Uterus (tissue), 4 donors: ENCODE results near the gene CTIF. TPM values are rescaled to one million over a fixed set of nuclear protein-coding genes. Genes with fewer than 3 reads are reported as not detected.

Experiments
- DNase-seq, 2 donors: peaks; one replicate each; pipeline ENCODE4 v3.0.0-alpha.2; 2019 to 2020
- H3K27ac ChIP-seq, 2 donors: fragments of 200-600 bp; sonication (generic); 1 replicate in 1 of 2; 2 replicates in 1 of 2; pipeline ENCODE4 v1.5.1; 2016 to 2018
- H3K27me3 ChIP-seq, 2 donors: fragments of 200-600 bp; sonication (generic); one replicate each; pipeline ENCODE4 v1.5.1; 2018 to 2019; ENCODE audit warnings: control low read depth in 1 of 2
- H3K36me3 ChIP-seq, 2 donors: fragments of 200-600 bp; sonication (generic); one replicate each; pipeline ENCODE4 v1.5.1; 2019; ENCODE audit warnings: control low read depth in 1 of 2
- H3K4me1 ChIP-seq, 2 donors: fragments of 200-600 bp; sonication (generic); one replicate each; pipeline ENCODE4 v1.5.1; 2018 to 2019; ENCODE audit warnings: control low read depth in 1 of 2
- H3K4me3 ChIP-seq, 2 donors: fragments of 200-600 bp; sonication (generic); 1 replicate in 1 of 2; 2 replicates in 1 of 2; pipeline ENCODE4 v1.5.1; 2018 to 2019; ENCODE audit warnings: mild to moderate bottlenecking in 1 of 2
- H3K9me3 ChIP-seq, 2 donors: fragments of 200-600 bp; sonication (generic); one replicate each; pipeline ENCODE4 v1.5.1; 2019; ENCODE audit warnings: control low read depth in 1 of 2
- POLR2A ChIP-seq, 2 donors: fragments of 450-650 bp; IDR thresholded peaks; one replicate each; pipeline ENCODE4 v1.6.1; 2016; ENCODE audit warnings: antibody characterized with exemption in 2 of 2, mild to moderate bottlenecking in 1 of 2, moderate library complexity in 1 of 2
- intact Hi-C: fragments of 100-400 bp; cut with DNase I; formaldehyde crosslinking; loops from one replicate; pipeline ENCODE4 v1.15.1; 2023; ENCODE audit warnings: low total_unique reads
- total RNA-seq, 4 donors: library from RNA; depleted of rRNA in 3 of 4; stranded (reverse); fragments of >200 nt in 3 of 4; gene quantifications; one replicate each; pipeline versions ENCODE4 v1.1.0 to v1.2.4, GENCODE V29; 2014 to 2023
- TF ChIP-seq, protein P1 (sequence below), 4 experiments: fragments of 200-600 bp in 2 of 4; fragments of 450-650 bp in 2 of 4; sonication (generic) in 2 of 4; IDR thresholded peaks; one replicate each; pipeline ENCODE4 v1.5.1; 2016 to 2019; ENCODE audit warnings: antibody characterized with exemption in 4 of 4, mild to moderate bottlenecking in 2 of 4, moderate library complexity in 1 of 4
- donor health status: DM: yes; HTN: yes; CAD: no.

Gene CTIF
- total RNA-seq, 4 donors from 2014 or later: 11.3 to 94.3 (median 48.0) TPM

DNA sequence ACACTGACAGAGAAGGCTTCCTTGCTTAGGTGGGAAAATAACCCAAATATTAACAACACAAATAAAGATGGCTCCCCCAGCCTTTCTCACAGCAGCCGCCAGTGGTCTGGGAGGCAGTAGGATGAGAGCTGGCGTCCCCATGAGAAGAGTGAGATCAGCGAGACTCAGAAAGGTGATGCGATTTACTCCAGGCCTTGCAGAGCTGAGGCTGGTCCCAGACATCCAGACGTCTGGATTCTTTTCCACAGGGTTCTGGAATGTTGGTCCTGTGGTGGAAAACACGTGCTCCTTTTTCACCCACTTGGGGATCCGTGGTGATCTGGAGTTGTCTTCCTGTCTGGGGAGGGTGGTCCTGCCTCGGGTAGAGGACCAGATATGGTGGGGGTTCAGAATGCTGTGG is 190.6 kb downstream of the CTIF start:
- no peak for TF ChIP-seq POLR2A (IDR thresholded peaks at IDR 0.05)
- TF ChIP-seq, protein P1, sequence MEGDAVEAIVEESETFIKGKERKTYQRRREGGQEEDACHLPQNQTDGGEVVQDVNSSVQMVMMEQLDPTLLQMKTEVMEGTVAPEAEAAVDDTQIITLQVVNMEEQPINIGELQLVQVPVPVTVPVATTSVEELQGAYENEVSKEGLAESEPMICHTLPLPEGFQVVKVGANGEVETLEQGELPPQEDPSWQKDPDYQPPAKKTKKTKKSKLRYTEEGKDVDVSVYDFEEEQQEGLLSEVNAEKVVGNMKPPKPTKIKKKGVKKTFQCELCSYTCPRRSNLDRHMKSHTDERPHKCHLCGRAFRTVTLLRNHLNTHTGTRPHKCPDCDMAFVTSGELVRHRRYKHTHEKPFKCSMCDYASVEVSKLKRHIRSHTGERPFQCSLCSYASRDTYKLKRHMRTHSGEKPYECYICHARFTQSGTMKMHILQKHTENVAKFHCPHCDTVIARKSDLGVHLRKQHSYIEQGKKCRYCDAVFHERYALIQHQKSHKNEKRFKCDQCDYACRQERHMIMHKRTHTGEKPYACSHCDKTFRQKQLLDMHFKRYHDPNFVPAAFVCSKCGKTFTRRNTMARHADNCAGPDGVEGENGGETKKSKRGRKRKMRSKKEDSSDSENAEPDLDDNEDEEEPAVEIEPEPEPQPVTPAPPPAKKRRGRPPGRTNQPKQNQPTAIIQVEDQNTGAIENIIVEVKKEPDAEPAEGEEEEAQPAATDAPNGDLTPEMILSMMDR (IDR thresholded peaks at IDR 0.05): no peak
- DNase-seq: no peak
- Histone ChIP-seq H3K4me1 (no peaks in the 10 kb centered on the region), H3K27me3 (no peaks in the 10 kb centered on the region), H3K4me3 (no peak overlapping the region), H3K9me3 (no peaks in the 10 kb centered on the region), H3K27ac (no peak overlapping the region), H3K36me3 (no peaks in the 10 kb centered on the region)
- intact Hi-C loops: no loop called here

DNA sequence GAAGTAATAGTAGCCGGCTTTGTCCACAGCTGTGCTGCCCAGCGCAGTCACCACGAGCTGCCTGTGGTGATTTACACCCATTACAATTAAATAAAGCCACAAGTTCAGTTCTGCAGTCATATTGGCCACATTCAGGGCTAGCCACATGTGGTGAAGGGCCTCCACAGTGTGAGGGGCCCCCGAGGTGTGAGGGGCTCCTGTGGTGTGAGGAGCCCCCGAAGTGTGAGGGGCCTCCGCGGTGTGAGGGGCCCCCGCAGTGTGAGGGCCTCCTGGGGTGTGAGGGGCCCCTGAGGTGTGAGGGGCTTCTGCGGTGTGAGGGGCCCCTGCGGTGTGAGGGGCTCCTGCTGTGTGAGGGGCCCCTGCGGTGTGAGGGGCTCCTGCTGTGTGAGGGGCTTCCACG is 191.2 kb downstream of the CTIF start:
- Histone ChIP-seq H3K4me1 (no peaks in the 10 kb centered on the region), H3K27ac (no peak overlapping the region), H3K9me3 (no peaks in the 10 kb centered on the region), H3K27me3 (no peaks in the 10 kb centered on the region), H3K4me3 (no peak overlapping the region), H3K36me3 (no peaks in the 10 kb centered on the region)
- DNase-seq: no peak
- no peak for TF ChIP-seq POLR2A (IDR thresholded peaks at IDR 0.05)
- TF ChIP-seq, protein P1 (IDR thresholded peaks at IDR 0.05): no peak
- intact Hi-C loops: no loop called here

DNA sequence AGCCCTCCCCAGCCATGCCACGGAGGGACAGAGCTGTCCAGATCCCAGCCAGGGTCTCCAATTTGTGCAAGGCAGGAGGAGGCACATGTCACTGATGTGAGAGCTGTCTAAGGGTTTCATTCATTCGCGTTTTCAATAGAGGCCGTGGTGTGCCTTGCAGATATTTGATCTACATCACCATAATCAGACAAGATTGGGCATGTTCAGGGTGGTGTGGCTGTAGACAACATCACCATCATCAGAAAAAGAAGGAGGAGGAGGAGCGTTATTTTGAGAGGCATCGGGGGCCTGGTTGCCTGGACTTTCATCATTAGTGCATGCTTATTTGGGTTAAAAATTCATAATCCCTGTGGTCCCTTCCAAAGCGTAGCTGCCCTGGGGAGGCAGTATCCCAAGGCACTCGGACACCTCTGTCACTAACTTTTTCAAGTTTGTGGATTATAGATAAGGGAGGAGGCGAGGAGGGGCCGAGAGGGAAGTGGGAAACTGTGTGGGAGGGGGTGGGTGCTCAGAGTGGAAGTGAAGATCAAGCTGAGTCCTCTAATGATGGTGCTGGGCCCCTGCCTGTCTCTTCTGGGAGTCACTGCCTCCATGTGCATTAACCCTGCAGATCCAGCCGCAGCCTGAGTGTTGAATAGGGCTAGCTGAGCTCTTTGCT is 194.1 kb downstream of the CTIF start:
- Histone ChIP-seq H3K27ac (no peak overlapping the region), H3K27me3 (no peaks in the 10 kb centered on the region), H3K9me3 (no peaks in the 10 kb centered on the region), H3K4me3 (no peak overlapping the region), H3K4me1 (no peaks in the 10 kb centered on the region), H3K36me3 (no peaks in the 10 kb centered on the region)
- no peak for DNase-seq
- intact Hi-C loops: no loop called here
- TF ChIP-seq, protein P1 (IDR thresholded peaks at IDR 0.05): no peak
- TF ChIP-seq POLR2A (IDR thresholded peaks at IDR 0.05): no peak

DNA sequence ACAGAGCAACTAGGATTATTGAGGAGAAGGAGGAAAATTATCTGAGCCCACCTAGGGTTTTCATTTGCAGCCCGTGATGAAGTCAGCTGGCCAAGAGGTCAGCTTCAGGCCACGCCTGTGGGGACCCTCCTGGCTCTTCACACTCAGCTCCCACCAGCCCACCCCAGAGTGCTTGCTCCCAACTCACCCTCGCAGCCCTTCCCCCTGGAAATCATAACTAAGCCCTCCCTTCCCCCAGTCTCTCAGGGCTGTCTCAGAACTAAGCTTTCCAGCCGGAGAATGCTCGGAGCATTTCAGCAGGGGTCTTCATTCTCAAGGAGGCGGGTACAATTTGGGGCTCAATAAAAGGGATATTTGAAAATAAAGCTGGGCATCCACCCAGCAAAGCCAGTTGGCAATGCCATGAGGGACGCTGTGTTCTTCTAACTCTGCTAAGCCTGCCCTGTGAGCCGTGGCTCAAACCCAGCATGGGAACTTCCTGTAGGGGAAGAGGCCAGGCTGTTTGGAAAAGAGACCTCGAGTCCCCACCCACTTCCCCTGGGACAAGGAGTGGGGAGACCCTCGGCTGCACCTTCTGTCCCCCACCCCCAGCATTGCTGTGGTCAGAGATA is 194.9 kb downstream of the CTIF start:
- TF ChIP-seq POLR2A (IDR thresholded peaks at IDR 0.05): no peak
- TF ChIP-seq, protein P1 (IDR thresholded peaks at IDR 0.05): no peak
- Histone ChIP-seq H3K27me3 (no peaks in the 10 kb centered on the region), H3K4me3 (no peak overlapping the region), H3K27ac (no peak overlapping the region), H3K9me3 (no peaks in the 10 kb centered on the region), H3K4me1 (no peaks in the 10 kb centered on the region), H3K36me3 (no peaks in the 10 kb centered on the region)
- no peak for DNase-seq
- intact Hi-C loops: no loop called here

DNA sequence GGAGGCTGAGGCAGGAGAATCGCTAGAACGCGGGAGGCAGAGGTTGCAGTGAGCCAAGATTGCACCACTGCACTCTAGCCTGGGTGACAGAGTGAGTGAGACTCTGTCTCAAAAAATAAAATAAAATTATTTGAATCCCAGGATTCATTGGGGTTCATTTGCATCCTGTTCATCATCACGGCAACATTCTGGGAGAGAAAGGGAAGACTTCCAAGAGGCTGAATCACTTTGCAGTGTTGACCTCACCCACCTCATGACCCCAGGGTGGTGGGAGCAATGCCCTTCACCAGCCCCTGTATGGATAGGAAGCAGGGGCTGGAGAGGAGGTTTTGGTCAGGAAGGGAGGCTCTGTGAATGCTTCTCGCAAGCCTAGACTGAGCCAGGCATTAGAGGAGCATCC is 195.6 kb downstream of the CTIF start:
- Histone ChIP-seq H3K9me3 (no peaks in the 10 kb centered on the region), H3K27ac (no peak overlapping the region), H3K4me3 (no peak overlapping the region), H3K27me3 (no peaks in the 10 kb centered on the region), H3K4me1 (peaks cover 0 to 3% of the 10 kb centered on the region in 2 donors), H3K36me3 (no peaks in the 10 kb centered on the region)
- TF ChIP-seq, protein P1 (IDR thresholded peaks at IDR 0.05): no peak
- no peak for TF ChIP-seq POLR2A (IDR thresholded peaks at IDR 0.05)
- intact Hi-C loops: no loop called here
- no peak for DNase-seq
